ENCODE results near the gene ASXL1. TPM values are rescaled to one million over a fixed set of nuclear protein-coding genes. Genes with fewer than 3 reads are reported as not detected.

ASXL1 gene
- total and polyA plus RNA-seq, 9 of the 15 experiments (the other 6 are each of a cell fraction or from before 2014, with no cell fraction given) = 6.5 to 65.3 (median 32.3) TPM

GRCh38 chr20:32333988-32334885 is 23.9 kb upstream of the ASXL1 start (continued):
- TF ChIP-seq BRCA1 (IDR thresholded peaks at IDR 0.05) (no peak), BRCA1 (CRISPR knock-in tag; IDR thresholded peaks at IDR 0.05) (no peak), DACH1 (IDR thresholded peaks at IDR 0.05; ENCODE audit: partially characterized antibody) (no peak), SNRNP70 (optimal IDR thresholded peaks at IDR 0.05; ENCODE audit: low read depth, low read length) (no peak), MLLT1 (IDR thresholded peaks at IDR 0.05) (0 out of 4 replicates have a peak, but pooled peaks of 1 of the 2 experiments have one; percentile 25), HDAC1 (IDR thresholded peaks at IDR 0.05) (peak in 1 of 2 experiments; percentile 50; a peak in 1 of 4 replicates), ZBTB9 (CRISPR knock-in tag; IDR thresholded peaks at IDR 0.05) (no peak), TRIM24 (IDR thresholded peaks at IDR 0.05) (0 out of 4 replicates have a peak, but pooled peaks of 1 of the 2 experiments have one; percentile 18), ZNF146 (CRISPR knock-in tag; IDR thresholded peaks at IDR 0.05; ENCODE audit: unreplicated experiment) (no peak), ZNF124 (CRISPR knock-in tag; IDR thresholded peaks at IDR 0.05) (no peak), CREB3 (tag; conservative IDR thresholded peaks at IDR 0.05; ENCODE audit: low read depth) (no peak), CSDE1 (IDR thresholded peaks at IDR 0.05) (no peak), ZNF449 (CRISPR knock-in tag; IDR thresholded peaks at IDR 0.05) (no peak), SMAD3 (CRISPR knock-in tag; conservative IDR thresholded peaks at IDR 0.05) (no peak), CEBPB (tag; IDR thresholded peaks at IDR 0.05) (peak; percentile 59; the same call in 1 of the 2 replicates), ZBTB2 (IDR thresholded peaks at IDR 0.05) (peak; percentile 42; the same call in 1 of the 2 replicates), JUND (IDR thresholded peaks at IDR 0.05; ENCODE audit: borderline replicate concordance, low read depth, low read length) (peak; percentile 72), JUND (tag; IDR thresholded peaks at IDR 0.05; ENCODE audit: borderline replicate concordance, low read depth, low read length) (peak; percentile 33; the same call in 1 of the 3 replicates), NFIC (IDR thresholded peaks at IDR 0.05) (peak; percentile 91), CXXC5 (CRISPR knock-in tag; IDR thresholded peaks at IDR 0.05) (no peak)
